ENCODE results near the gene GLS. TPM values are rescaled to one million over a fixed set of nuclear protein-coding genes. Genes with fewer than 3 reads are reported as not detected.
"Not testable (repeated sequence)": the region's sequence is repeated elsewhere in the genome, so short reads cannot be mapped to it uniquely, and the experiment has no call there.

Gene GLS
- total RNA-seq, 2 experiments from 2014 or later: 218 to 227 TPM

DNA sequence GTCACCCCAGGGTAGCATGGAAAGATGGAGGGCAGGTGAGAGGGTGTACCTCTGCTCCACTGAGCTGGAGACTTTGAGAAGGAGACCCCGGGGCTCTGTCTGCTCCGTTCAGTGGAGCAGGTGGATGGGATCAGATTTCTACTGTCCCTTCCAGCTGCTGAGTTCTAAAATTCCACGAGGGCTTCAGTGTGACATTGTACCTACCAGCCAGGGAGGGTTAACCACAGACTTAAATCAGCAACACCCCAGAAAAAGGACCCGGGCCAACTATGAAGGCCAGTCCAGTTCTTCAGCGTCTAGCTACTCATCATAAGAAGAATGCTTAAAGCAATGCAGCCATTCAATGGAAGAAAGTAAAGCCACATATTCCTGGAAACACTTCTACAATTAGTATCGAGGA, 109.5 kb downstream of the GLS start:
- POLR2A ChIA-PET: interaction anchor here (0.6 to 13.3 kb wide), 4 partner anchors 13 to 23 kb away, joined by 3 to 121 read pairs (median 6); no protein-coding TSS in a partner anchor
- H3K4me1 Mint-ChIP-seq (ENCODE audit: low read depth): peaks cover 46% of the 10 kb centered on the region
- H3K4me3 Mint-ChIP-seq: no peak overlapping the region
- peaks cover 85% of the 10 kb centered on the region for H3K36me3 Mint-ChIP-seq (ENCODE audit: low read depth)
- no peaks in the 10 kb centered on the region for H3K27me3 Mint-ChIP-seq
- TF ChIP-seq, protein P1, sequence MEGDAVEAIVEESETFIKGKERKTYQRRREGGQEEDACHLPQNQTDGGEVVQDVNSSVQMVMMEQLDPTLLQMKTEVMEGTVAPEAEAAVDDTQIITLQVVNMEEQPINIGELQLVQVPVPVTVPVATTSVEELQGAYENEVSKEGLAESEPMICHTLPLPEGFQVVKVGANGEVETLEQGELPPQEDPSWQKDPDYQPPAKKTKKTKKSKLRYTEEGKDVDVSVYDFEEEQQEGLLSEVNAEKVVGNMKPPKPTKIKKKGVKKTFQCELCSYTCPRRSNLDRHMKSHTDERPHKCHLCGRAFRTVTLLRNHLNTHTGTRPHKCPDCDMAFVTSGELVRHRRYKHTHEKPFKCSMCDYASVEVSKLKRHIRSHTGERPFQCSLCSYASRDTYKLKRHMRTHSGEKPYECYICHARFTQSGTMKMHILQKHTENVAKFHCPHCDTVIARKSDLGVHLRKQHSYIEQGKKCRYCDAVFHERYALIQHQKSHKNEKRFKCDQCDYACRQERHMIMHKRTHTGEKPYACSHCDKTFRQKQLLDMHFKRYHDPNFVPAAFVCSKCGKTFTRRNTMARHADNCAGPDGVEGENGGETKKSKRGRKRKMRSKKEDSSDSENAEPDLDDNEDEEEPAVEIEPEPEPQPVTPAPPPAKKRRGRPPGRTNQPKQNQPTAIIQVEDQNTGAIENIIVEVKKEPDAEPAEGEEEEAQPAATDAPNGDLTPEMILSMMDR (IDR thresholded peaks at IDR 0.05): no peak
- peaks cover 3% of the 10 kb centered on the region for H3K9me3 Mint-ChIP-seq
- peak overlapping the region; percentile 45 for H3K27ac Mint-ChIP-seq
- CTCF ChIA-PET: interaction anchor here (1.6 kb wide), 1 partner anchor 26 kb away, joined by 3 read pairs; no protein-coding TSS in a partner anchor
- intact Hi-C loops (cut with micrococcal nuclease): no loop called here
- DNase-seq (no peak), ATAC-seq (no peak)

GRCh38 chr2:190993292-190993643, 112.6 kb downstream of the GLS start:
- DNase-seq (no peak), ATAC-seq (no peak)
- TF ChIP-seq, protein P1 (IDR thresholded peaks at IDR 0.05): no peak
- intact Hi-C loops (cut with micrococcal nuclease): no loop called here
- ChIA-PET POLR2A (interaction anchor here (2.8 to 13.6 kb wide), 4 partner anchors 8 to 20 kb away, joined by 15 to 144 read pairs (median 73); partner anchors contain the start of gene STAT1), CTCF (interaction anchor here (0.7 to 1.5 kb wide), 2 partner anchors 9 to 58 kb away, joined by 3 to 4 read pairs; no protein-coding TSS in a partner anchor)
- Mint-ChIP-seq H3K4me3 (no peak overlapping the region), H3K36me3 (ENCODE audit: low read depth) (peaks cover 88% of the 10 kb centered on the region), H3K27ac (peak overlapping the region; percentile 1), H3K27me3 (no peaks in the 10 kb centered on the region), H3K9me3 (peaks cover 12% of the 10 kb centered on the region), H3K4me1 (ENCODE audit: low read depth) (peaks cover 39% of the 10 kb centered on the region)

GRCh38 chr2:190994148-190994547, 113.5 kb downstream of the GLS start:
- Mint-ChIP-seq H3K4me3 (no peak overlapping the region), H3K4me1 (ENCODE audit: low read depth) (peaks cover 43% of the 10 kb centered on the region), H3K36me3 (ENCODE audit: low read depth) (peaks cover 84% of the 10 kb centered on the region), H3K27me3 (no peaks in the 10 kb centered on the region), H3K9me3 (peaks cover 12% of the 10 kb centered on the region), H3K27ac (peak overlapping the region; percentile 74)
- ATAC-seq: no peak
- intact Hi-C loops (cut with micrococcal nuclease): no loop called here
- ChIA-PET POLR2A (interaction anchor here (1.4 to 13.6 kb wide), 5 partner anchors 9 to 19 kb away, joined by 3 to 144 read pairs (median 25); partner anchors contain the start of gene STAT1), CTCF (interaction anchor here (1.5 kb wide), 1 partner anchor 10 kb away, joined by 4 read pairs; no protein-coding TSS in a partner anchor)
- TF ChIP-seq, protein P1 (IDR thresholded peaks at IDR 0.05): no peak
- DNase-seq: no peak

GRCh38 chr2:190995315-190995714, 114.7 kb downstream of the GLS start:
- H3K27me3 Mint-ChIP-seq; DNase-seq; H3K4me3 Mint-ChIP-seq; CTCF ChIA-PET; ATAC-seq; intact Hi-C loops (cut with micrococcal nuclease): not testable (repeated sequence)
- POLR2A ChIA-PET: interaction anchor here (1.4 to 13.6 kb wide), 5 partner anchors 8 to 19 kb away, joined by 3 to 144 read pairs (median 25); partner anchors contain the start of gene STAT1
- Mint-ChIP-seq H3K36me3 (ENCODE audit: low read depth) (peaks cover 86% of the 10 kb centered on the region), H3K27ac (peak overlapping the region; percentile 71), H3K4me1 (ENCODE audit: low read depth) (peaks cover 49% of the 10 kb centered on the region), H3K9me3 (peaks cover 12% of the 10 kb centered on the region)

DNA sequence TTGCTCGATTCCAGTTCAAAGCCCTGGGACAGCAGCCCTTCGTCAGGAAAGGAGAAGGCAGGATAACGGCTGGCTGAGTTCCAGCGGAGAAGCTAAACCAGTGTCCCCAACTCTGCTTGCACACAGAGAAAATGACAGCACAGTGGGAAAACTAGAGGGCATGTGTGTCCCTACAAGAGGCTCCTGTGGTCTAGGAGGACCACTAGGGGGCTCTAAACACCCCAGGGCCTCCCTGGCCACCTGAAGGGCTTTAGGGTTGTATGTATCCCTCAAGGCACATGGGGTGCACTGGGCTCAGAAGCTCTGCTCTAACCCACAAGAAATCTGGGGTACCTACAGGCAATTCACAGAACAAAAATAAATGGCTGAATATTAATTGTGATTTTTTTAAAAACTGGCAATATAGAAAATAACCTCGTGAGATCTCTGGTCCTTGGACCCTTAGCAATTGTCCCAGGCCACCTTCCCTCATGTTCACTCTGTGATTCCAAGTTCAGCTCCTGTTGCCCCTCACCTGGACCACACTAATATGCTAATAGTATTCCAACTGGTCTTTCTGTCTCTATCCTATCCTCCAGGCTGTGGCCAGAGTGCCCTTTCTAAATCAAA, 115.8 kb downstream of the GLS start:
- ChIA-PET CTCF (interaction anchor here (1.0 to 2.4 kb wide), 5 partner anchors 8 to 55 kb away, joined by 3 to 8 read pairs (median 5); no protein-coding TSS in a partner anchor), POLR2A (interaction anchor here (0.9 to 13.6 kb wide), 8 partner anchors 8 to 154 kb away, joined by 3 to 144 read pairs (median 6); partner anchors contain the start of gene STAT1)
- H3K36me3 Mint-ChIP-seq (ENCODE audit: low read depth): peaks cover 89% of the 10 kb centered on the region
- peaks cover 12% of the 10 kb centered on the region for H3K9me3 Mint-ChIP-seq
- peaks cover 58% of the 10 kb centered on the region for H3K4me1 Mint-ChIP-seq (ENCODE audit: low read depth)
- TF ChIP-seq, protein P1 (IDR thresholded peaks at IDR 0.05): peak; percentile 41
- peak; percentile 49 for ATAC-seq
- H3K27me3 Mint-ChIP-seq: no peaks in the 10 kb centered on the region
- intact Hi-C loops (cut with micrococcal nuclease): no loop called here
- peak; percentile 42 for DNase-seq
- H3K27ac Mint-ChIP-seq: peak overlapping the region; percentile 65
- H3K4me3 Mint-ChIP-seq: no peak overlapping the region
